HG03378 (cell line): ENCODE data around the gene EXOC2.
A peak's percentile ranks its signal among the peaks of the same experiment; 100 is the strongest.

Experiments
- ATAC-seq: cut with Tn5 transposase; IDR thresholded peaks from one replicate; pipeline ENCODE4 v1.9.1; 2021; ENCODE audit warnings: mild to moderate bottlenecking, moderate library complexity; ENCODE audit not compliant: unreplicated experiment

Gene EXOC2, protein sequence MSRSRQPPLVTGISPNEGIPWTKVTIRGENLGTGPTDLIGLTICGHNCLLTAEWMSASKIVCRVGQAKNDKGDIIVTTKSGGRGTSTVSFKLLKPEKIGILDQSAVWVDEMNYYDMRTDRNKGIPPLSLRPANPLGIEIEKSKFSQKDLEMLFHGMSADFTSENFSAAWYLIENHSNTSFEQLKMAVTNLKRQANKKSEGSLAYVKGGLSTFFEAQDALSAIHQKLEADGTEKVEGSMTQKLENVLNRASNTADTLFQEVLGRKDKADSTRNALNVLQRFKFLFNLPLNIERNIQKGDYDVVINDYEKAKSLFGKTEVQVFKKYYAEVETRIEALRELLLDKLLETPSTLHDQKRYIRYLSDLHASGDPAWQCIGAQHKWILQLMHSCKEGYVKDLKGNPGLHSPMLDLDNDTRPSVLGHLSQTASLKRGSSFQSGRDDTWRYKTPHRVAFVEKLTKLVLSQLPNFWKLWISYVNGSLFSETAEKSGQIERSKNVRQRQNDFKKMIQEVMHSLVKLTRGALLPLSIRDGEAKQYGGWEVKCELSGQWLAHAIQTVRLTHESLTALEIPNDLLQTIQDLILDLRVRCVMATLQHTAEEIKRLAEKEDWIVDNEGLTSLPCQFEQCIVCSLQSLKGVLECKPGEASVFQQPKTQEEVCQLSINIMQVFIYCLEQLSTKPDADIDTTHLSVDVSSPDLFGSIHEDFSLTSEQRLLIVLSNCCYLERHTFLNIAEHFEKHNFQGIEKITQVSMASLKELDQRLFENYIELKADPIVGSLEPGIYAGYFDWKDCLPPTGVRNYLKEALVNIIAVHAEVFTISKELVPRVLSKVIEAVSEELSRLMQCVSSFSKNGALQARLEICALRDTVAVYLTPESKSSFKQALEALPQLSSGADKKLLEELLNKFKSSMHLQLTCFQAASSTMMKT

GRCh38 chr6:692858-693722 is at the start of gene EXOC2:
Gene EXOC2 (minus strand): TSS chr6:693139. CDS start chr6:637818, 55,321 bp downstream.
- ATAC-seq: peak; percentile 79

DNA sequence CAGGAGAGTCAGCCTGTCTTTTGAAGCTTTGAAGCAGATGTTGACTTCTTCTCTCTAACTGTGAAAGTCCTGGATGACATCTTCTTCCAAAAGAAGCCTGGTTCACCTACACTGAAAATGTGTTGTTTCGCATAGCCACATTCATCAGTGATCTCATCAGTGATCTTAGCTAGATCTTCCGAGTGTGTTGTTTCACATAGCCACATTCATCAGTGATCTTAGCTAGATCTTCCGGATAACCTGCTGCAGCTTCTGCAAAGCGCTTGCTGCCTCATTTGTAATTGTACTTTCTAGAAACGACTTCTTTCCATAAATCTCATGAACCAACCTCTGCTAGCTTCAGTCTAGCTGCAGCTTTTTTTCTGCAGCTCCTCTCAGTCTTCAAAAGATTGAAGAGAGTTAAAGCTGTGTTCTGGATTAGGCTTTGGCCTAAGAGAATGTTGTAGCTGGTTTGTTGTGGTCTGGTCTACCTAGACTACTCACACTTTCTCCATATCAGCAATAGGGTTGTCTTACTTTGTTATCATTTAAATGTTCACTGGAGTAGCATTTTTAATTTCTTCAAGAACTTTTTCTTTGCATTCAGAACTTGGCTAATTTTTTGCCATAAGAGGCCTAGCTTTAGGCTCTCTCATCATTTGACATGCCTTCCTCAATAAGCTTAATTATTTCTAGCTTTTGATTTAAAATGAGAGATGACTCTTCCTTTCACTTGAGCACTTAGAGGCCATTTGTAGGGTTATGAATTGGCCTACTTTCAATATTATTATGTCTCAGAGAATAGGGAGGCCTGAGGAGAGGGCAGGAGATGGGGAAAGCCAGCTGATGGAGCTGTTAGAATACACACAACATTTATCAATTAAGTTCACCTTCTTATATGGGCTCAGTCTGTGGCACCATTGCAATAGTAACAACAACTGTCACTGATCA is 48.7 kb upstream of the EXOC2 start:
- ATAC-seq: no peak

GRCh38 chr6:736657-737446 is 43.9 kb upstream of the EXOC2 start:
- ATAC-seq: no peak

DNA sequence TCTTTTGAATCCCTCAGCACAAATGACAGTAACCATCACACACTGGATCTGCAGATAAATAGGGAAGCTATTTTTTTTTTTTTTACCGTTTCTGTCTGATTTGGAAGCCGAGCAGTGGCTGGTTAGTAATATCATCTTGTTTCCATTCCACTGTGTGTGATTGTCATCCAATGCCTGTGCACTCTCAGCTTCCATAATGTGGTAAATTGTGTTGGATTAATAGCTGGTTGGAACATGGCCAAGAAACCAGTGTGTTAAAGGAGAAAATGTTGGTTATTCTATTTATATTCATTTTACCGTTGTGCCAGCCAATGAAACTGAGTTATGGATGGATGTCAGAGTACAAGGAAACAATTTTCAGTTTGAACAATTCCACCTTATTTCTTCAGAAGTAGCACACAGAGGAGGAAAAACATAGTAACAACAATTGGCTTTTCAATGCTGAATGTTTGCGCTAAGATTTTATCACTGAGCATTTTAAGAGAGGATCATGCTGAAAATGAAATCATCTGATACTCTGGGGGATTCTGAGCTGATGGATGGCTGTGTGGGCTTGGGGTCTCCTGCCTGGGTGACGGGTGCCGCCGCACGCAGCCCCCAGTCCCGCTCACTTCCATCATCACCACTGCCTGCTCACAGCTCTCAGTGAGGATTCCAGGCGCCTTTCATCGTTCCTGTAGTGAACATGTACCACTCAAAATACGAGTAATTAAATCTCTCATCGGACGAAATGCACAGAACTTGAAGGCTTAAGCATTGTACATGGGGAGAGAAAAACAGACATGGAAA is 40.7 kb upstream of the EXOC2 start:
- ATAC-seq: no peak

- no peak for ATAC-seq
Observed at GRCh38 chr6:731924-732323, 39.0 kb upstream of the EXOC2 start.

GRCh38 chr6:729606-730320 is 36.8 kb upstream of the EXOC2 start:
- no peak for ATAC-seq

DNA sequence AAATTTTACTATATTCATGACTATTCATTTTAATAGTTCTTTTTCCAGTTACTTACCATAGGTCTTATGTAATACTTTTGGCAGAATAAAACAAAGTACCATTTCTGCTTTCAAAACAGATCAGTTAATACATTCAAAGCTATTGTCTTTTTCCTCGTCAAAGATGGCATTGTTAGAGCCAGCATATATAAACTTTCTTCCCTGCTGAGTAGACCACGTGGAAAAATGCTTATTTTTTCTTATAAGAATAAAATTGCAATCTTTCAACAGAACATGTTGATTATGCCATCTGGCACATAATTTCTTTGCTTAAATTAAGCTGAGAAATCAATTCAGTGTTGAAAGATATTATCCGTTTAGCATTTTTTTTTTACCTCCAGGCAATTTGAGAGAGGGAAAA is 34.9 kb upstream of the EXOC2 start:
- ATAC-seq: no peak

DNA sequence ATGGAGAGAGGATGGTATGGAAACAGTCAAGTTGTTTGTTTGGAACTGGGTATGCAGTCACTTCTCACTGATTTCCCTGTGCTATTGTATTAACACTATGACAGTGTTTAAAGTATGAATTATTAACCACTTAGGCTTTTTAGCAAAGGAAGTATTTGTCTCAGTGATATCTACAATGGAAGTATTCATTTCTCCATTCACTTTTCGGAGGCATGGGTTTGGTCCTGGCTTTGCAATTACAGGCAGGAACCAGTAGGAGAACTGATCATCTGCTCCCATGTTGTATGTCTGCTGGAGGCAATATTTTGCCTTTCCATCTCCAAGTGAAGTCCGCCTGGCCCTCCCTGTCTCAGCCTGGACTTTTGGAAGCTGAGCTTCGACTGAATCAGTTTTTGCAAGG is 30.6 kb upstream of the EXOC2 start:
- ATAC-seq: no peak

GRCh38 chr6:722608-723007 is 29.7 kb upstream of the EXOC2 start:
- ATAC-seq: no peak

DNA sequence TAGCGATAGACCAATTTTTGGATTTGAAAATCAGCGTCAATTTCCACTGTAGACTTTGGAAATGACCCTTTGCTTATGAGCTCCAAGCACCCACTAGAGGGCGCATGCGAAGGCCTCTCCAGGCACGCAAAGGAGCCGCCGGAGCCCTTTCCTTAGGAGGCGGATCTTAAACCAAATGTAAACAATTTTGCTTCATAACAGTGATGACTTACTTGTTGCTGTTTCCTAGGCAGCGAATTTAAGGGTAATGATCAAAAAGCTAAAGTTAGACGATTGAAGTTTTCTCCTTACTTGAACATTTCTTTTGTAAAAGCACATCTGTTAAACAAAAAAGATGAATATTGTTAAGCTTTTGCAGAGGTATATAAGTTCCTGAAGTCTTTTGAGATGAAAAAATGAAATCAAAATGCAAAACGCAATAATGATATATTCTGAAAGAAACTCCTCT is 29.2 kb upstream of the EXOC2 start:
- ATAC-seq: no peak

- no peak for ATAC-seq
Observed at GRCh38 chr6:718345-718744, 25.4 kb upstream of the EXOC2 start.

DNA sequence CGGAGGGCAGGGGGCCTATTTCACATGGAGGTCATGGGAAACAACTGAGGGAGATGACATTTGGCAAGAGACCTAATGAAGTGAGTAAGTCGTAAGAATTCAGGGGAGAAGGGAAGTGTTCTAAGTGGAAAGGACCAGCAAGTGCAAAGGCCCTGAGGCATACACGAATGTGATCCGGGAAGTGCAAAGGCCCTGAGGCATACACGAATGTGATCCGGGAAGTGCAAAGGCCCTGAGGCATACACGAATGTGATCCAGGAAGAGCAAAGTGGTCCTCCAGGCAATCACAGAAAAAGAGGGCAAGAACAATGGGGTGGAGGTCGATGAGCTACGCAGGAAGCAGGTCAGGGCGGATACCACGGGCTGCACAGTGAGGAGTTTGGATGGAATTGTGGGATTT is 24.2 kb upstream of the EXOC2 start:
- ATAC-seq: no peak

- ATAC-seq: no peak
Observed at GRCh38 chr6:715709-716491, 23.0 kb upstream of the EXOC2 start.

DNA sequence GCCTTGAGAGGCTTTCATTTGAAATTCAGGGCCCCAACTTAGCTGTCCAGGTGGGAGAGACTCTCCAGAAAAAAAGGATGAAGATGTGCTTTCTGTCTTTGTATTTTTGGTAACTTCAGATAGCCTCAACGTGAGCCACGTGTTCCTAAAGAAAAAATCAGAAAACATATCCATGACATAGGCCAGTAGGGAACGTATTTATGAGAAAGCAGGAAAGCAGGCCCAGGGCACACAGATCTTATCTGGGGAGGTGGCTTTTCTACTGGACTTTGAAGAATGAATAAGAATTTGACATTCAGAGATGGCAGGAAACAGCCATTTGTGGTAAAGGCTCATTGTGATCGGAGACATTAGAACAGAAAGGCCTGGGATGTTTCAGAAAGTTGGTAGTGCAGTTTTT is 21.2 kb upstream of the EXOC2 start:
- no peak for ATAC-seq

- ATAC-seq: no peak
Observed at GRCh38 chr6:713351-713750, 20.4 kb upstream of the EXOC2 start.

GRCh38 chr6:712805-713204 is 19.9 kb upstream of the EXOC2 start:
- no peak for ATAC-seq

- no peak for ATAC-seq
Observed at GRCh38 chr6:711925-712324, 19.0 kb upstream of the EXOC2 start.
